ENCODE data around the gene AMZ2.

AMZ2 gene

GRCh38 chr17:68293490-68294195 lies 45.8 kb downstream of the AMZ2 start:
- DNase-seq: no peak

GRCh38 chr17:68294196-68294555 lies 46.3 kb downstream of the AMZ2 start:
- DNase-seq: no peak

- DNase-seq: no peak
These were observed 46.8 kb downstream of the AMZ2 start for GRCh38 chr17:68294617-68295016.

GRCh38 chr17:68295086-68295485 lies 47.2 kb downstream of the AMZ2 start:
- DNase-seq: no peak

- DNase-seq: peak; percentile 64
These were observed 48.7 kb downstream of the AMZ2 start for GRCh38 chr17:68296217-68297191.

GRCh38 chr17:68297195-68297594 lies 49.4 kb downstream of the AMZ2 start:
- peak; percentile 64 for DNase-seq

- no peak for DNase-seq
These were observed 50.8 kb downstream of the AMZ2 start for GRCh38 chr17:68298601-68299000.

- no peak for DNase-seq
These were observed 52.0 kb downstream of the AMZ2 start for GRCh38 chr17:68299817-68300216.

- DNase-seq: no peak
These were observed 53.7 kb downstream of the AMZ2 start for GRCh38 chr17:68301438-68301959.

GRCh38 chr17:68302066-68302564 lies 54.3 kb downstream of the AMZ2 start:
- DNase-seq: peak; percentile 15

- peak; percentile 46 for DNase-seq
These were observed 54.8 kb downstream of the AMZ2 start for GRCh38 chr17:68302666-68303065.

GRCh38 chr17:68304706-68305105 lies 56.9 kb downstream of the AMZ2 start:
- no peak for DNase-seq

- no peak for DNase-seq
These were observed 57.3 kb downstream of the AMZ2 start for GRCh38 chr17:68305142-68305541.
